SK-N-MC (cell line): ENCODE measurements around the gene RPS14.

Experiments
- DNase-seq: peaks from one replicate; pipeline ENCODE4 v3.0.0-alpha.2; 2011; ENCODE audit warnings: low read depth, low spot score
- H3K27ac ChIP-seq: fragments of 200-600 bp; sonication (generic); 2 replicates; pipeline ENCODE4 v1.5.1; 2016; ENCODE audit warnings: mixed run types
- H3K36me3 ChIP-seq: fragments of 200-600 bp; sonication (generic); 2 replicates; pipeline ENCODE4 v1.6.1; 2017; ENCODE audit warnings: antibody characterized with exemption, low read length, mixed read lengths; ENCODE audit not compliant: insufficient read depth
- H3K4me3 ChIP-seq: fragments of 200-600 bp; sonication (generic); 2 replicates; pipeline ENCODE4 v1.5.1; 2016
- H3K9ac ChIP-seq: fragments of 200-600 bp; sonication (generic); 2 replicates; pipeline ENCODE4 v1.8.0; 2017; ENCODE audit warnings: mixed run types, mixed read lengths; ENCODE audit not compliant: insufficient read length
- H3K9me3 ChIP-seq: fragments of 200-600 bp; sonication (generic); 2 replicates; pipeline ENCODE4 v1.6.1; 2017; ENCODE audit warnings: low read depth, mild to moderate bottlenecking, antibody characterized with exemption, low read length, moderate library complexity, mixed read lengths
- EZH2 ChIP-seq: fragments of 200-600 bp; sonication (generic); IDR thresholded peaks from one replicate; pipeline ENCODE4 v1.6.1; 2017; ENCODE audit warnings: antibody characterized with exemption
- FOXP2 ChIP-seq: optimal IDR thresholded peaks from 2 replicates; pipeline ENCODE3; 2011; ENCODE audit warnings: mild to moderate bottlenecking, moderate library complexity; ENCODE audit not compliant: insufficient read depth; ENCODE audit errors: extremely low read length, control extremely low read depth
- POLR2AphosphoS5 ChIP-seq: IDR thresholded peaks from 2 replicates; pipeline ENCODE4 v1.6.1; 2012; ENCODE audit warnings: mild to moderate bottlenecking, low read depth, low read length, borderline replicate concordance

RPS14 gene

DNA sequence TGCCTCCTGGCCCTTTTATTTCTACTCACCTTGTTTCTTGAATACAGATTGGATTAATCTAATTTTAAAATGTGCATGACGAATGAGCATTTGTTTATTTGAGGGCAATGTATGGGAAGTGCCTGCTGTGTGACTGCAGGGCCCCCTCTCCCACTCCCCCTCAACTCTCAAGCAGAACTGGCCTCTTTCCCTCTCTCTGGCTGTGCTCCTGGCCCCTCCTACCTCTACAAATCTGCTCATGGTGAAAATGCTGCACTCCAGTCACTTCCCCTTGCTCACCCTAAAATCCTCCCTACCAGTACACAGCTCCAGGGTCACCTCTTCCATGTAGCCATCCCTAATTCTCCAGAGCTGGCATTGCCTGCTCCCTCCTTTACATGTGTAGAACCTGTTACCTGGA is 41.2 kb upstream of the RPS14 start:
- H3K4me3 ChIP-seq: 0 out of 2 replicates have a peak overlapping the region, but pooled peaks have one; percentile 6
- no peak for DNase-seq
- TF ChIP-seq FOXP2 (no peak), EZH2 (no peak), POLR2AphosphoS5 (no peak)
- H3K36me3 ChIP-seq: no peaks in the 10 kb centered on the region
- peak overlapping the region; percentile 13 for H3K9ac ChIP-seq
- no peak overlapping the region; the same call in 1 of the 2 replicates for H3K27ac ChIP-seq
- no peaks in the 10 kb centered on the region for H3K9me3 ChIP-seq

- Histone ChIP-seq H3K9ac (peak overlapping the region; percentile 13), H3K27ac (no peak overlapping the region), H3K9me3 (no peaks in the 10 kb centered on the region), H3K4me3 (no peak overlapping the region), H3K36me3 (no peaks in the 10 kb centered on the region)
- TF ChIP-seq FOXP2: no peak
- no peak for TF ChIP-seq POLR2AphosphoS5
- TF ChIP-seq EZH2: no peak
- DNase-seq: no peak
Measured at GRCh38 chr5:150490296-150490669, 40.7 kb upstream of the RPS14 start.

DNA sequence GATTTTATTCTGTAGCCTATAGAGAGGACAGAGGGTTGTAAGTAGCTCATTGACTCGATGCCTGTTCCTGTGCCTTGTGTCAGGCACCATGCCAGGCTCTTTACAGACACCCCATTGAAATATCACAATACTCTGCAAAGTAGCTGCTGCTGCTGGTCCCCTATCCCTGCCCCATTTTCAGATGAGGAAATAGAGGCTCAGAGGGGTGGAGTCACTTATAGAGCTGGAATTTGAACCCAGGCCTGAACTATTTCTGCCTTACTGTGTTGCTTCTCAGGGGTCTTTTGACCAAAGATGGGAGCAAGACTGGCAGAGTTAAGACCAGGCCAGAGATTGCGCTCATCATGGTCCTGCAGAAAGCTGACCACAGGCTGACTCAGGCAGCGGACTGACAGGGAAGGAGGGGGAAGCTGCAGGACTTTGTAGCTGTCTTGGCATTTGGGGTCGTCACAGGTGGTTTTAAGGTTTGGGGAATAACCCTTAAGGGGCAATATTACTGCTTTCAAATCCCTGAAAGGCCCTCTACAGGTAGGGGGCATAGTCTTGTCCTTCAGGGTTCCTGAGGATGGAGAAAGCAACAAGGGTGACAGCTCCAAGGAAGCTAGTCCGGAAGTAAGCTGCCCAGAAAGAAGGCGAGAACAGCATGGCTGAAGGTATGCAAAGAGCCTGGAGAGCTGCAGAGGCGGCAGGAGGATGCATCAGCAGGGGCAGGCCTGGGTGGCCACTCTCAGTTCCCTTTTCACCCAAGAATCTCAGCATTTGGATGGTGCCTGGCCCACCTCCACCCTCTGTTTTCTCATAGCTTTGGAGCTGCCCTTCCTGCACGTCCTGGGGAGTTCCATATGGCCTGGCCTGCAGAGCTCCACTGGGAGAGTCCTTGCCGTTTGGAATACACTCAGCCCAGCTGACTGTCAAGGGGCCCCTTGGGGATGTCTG is 40.1 kb upstream of the RPS14 start:
- H3K27ac ChIP-seq: no peak overlapping the region
- no peak for DNase-seq
- TF ChIP-seq POLR2AphosphoS5 (no peak), EZH2 (no peak), FOXP2 (no peak)
- H3K4me3 ChIP-seq: no peak overlapping the region
- H3K9me3 ChIP-seq: no peaks in the 10 kb centered on the region
- no peaks in the 10 kb centered on the region for H3K36me3 ChIP-seq
- H3K9ac ChIP-seq: no peak overlapping the region

- H3K27ac ChIP-seq: no peak overlapping the region
- no peak overlapping the region for H3K4me3 ChIP-seq
- TF ChIP-seq FOXP2 (no peak), EZH2 (no peak), POLR2AphosphoS5 (no peak)
- no peak overlapping the region for H3K9ac ChIP-seq
- no peak for DNase-seq
- no peaks in the 10 kb centered on the region for H3K9me3 ChIP-seq
- no peaks in the 10 kb centered on the region for H3K36me3 ChIP-seq
Measured at GRCh38 chr5:150488519-150489359, 39.2 kb upstream of the RPS14 start.

- 0 out of 2 replicates have a peak overlapping the region, but pooled peaks have one; percentile 42 for H3K27ac ChIP-seq
- H3K4me3 ChIP-seq: peak overlapping the region; percentile 96
- no peak for TF ChIP-seq EZH2
- no peak for TF ChIP-seq FOXP2
- peak overlapping the region; percentile 17 for H3K9ac ChIP-seq
- no peaks in the 10 kb centered on the region for H3K9me3 ChIP-seq
- H3K36me3 ChIP-seq: no peaks in the 10 kb centered on the region
- DNase-seq: no peak
Measured at GRCh38 chr5:150487199-150488061, 37.9 kb upstream of the RPS14 start.

GRCh38 chr5:150486402-150487198 is 37.1 kb upstream of the RPS14 start:
- no peaks in the 10 kb centered on the region for H3K9me3 ChIP-seq
- no peaks in the 10 kb centered on the region for H3K36me3 ChIP-seq
- H3K4me3 ChIP-seq: peak overlapping the region; percentile 96
- no peak for DNase-seq
- peak overlapping the region; percentile 31; the same call in 1 of the 2 replicates for H3K27ac ChIP-seq
- TF ChIP-seq EZH2 (no peak), POLR2AphosphoS5 (no peak; the same call in 1 of the 2 replicates), FOXP2 (no peak)
- peak overlapping the region; percentile 96 for H3K9ac ChIP-seq

GRCh38 chr5:150485693-150486401 is 36.3 kb upstream of the RPS14 start:
- TF ChIP-seq FOXP2 (no peak), POLR2AphosphoS5 (peak; percentile 44; the same call in 1 of the 2 replicates)
- Histone ChIP-seq H3K27ac (peak overlapping the region; percentile 62), H3K36me3 (no peaks in the 10 kb centered on the region), H3K9me3 (no peaks in the 10 kb centered on the region), H3K4me3 (peak overlapping the region; percentile 96), H3K9ac (peak overlapping the region; percentile 96)
- no peak for DNase-seq
